Measurements from ENCODE around the gene AHCYL2.
"Not testable (repeated sequence)": the region's sequence is repeated elsewhere in the genome, so short reads cannot be mapped to it uniquely, and the experiment has no call there.

Gene AHCYL2

GRCh38 chr7:129356176-129356575 lies 131.3 kb downstream of the AHCYL2 start:
- DNase-seq, result no peak

- DNase-seq, result no peak
Measured at GRCh38 chr7:129359176-129359575, 134.3 kb downstream of the AHCYL2 start.

- no peak for DNase-seq
Measured at GRCh38 chr7:129359638-129360037, 134.8 kb downstream of the AHCYL2 start.

- no peak for DNase-seq
Measured at GRCh38 chr7:129361771-129362170, 136.9 kb downstream of the AHCYL2 start.

- no peak for DNase-seq
Measured at GRCh38 chr7:129362496-129362895, 137.7 kb downstream of the AHCYL2 start.

- DNase-seq, result no peak
Measured at GRCh38 chr7:129367349-129367699, 142.5 kb downstream of the AHCYL2 start.

- DNase-seq, result peak; percentile 81
Measured at GRCh38 chr7:129367700-129368388, 143.0 kb downstream of the AHCYL2 start.

GRCh38 chr7:129368389-129368986 lies 143.7 kb downstream of the AHCYL2 start:
- DNase-seq, result no peak

- DNase-seq, result not testable (repeated sequence)
Measured at GRCh38 chr7:129369447-129369846, 144.6 kb downstream of the AHCYL2 start.

GRCh38 chr7:129370812-129371211 lies 146.0 kb downstream of the AHCYL2 start:
- no peak for DNase-seq

GRCh38 chr7:129371487-129371886 lies 146.7 kb downstream of the AHCYL2 start:
- no peak for DNase-seq

- DNase-seq, result no peak
Measured at GRCh38 chr7:129373651-129374428, 149.0 kb downstream of the AHCYL2 start.

- no peak for DNase-seq
Measured at GRCh38 chr7:129375141-129375938, 150.5 kb downstream of the AHCYL2 start.

- peak; percentile 75 for DNase-seq
Measured at GRCh38 chr7:129376076-129376777, 151.4 kb downstream of the AHCYL2 start.

GRCh38 chr7:129376778-129377700 lies 152.2 kb downstream of the AHCYL2 start:
- DNase-seq, result no peak

- no peak for DNase-seq
Measured at GRCh38 chr7:129381710-129382484, 157.1 kb downstream of the AHCYL2 start.

GRCh38 chr7:129383542-129384132 lies 158.8 kb downstream of the AHCYL2 start:
- no peak for DNase-seq

- DNase-seq, result no peak
Measured at GRCh38 chr7:129385116-129385515, 160.3 kb downstream of the AHCYL2 start.

- no peak for DNase-seq
Measured at GRCh38 chr7:129385598-129385997, 160.8 kb downstream of the AHCYL2 start.

- DNase-seq, result no peak
Measured at GRCh38 chr7:129386506-129386905, 161.7 kb downstream of the AHCYL2 start.

All from RPMI8226 (cell line).